ENCODE measurements around the gene IQGAP2. TPM values are rescaled to one million over a fixed set of nuclear protein-coding genes. Genes with fewer than 3 reads are reported as not detected.

IQGAP2 gene
- total RNA-seq, 4 donors from 2014 or later = 46.8 to 121 (median 97.0) TPM

- DNase-seq = no peak
- H3K4me1 ChIP-seq = peaks cover 0 to 18% (median 4%) of the 10 kb centered on the region in 4 donors
- in situ Hi-C loops (cut with MboI; ENCODE audit: low pct_ligation_motif_present in 1 of 4, low pct_unique_long_range_greater_than_20kb in 1 of 4, low sequenced_read_pairs in 3 of 4) (no loop called here), intact Hi-C loops (cut with DNase I; ENCODE audit: low total_unique reads) (no loop called here)
- no peak overlapping the region for H3K27ac ChIP-seq
- no peaks in the 10 kb centered on the region for H3K36me3 ChIP-seq
- no peak overlapping the region for H3K4me3 ChIP-seq
- no peaks in the 10 kb centered on the region for H3K9me3 ChIP-seq
- 70 to 74% methylated on average over 3 of the region's 3 CpGs for WGBS, 2 donors (ENCODE audit: low coverage in 1 of 2)
- TF ChIP-seq EP300 (IDR thresholded peaks at IDR 0.05; ENCODE audit: low read depth) (no peak), POLR2AphosphoS5 (IDR thresholded peaks at IDR 0.05) (no peak), POLR2A (IDR thresholded peaks at IDR 0.05) (no peak), CTCF (IDR thresholded peaks at IDR 0.05) (no peak)
- H3K27me3 ChIP-seq = no peaks in the 10 kb centered on the region
These were observed 121.2 kb downstream of the IQGAP2 start for GRCh38 chr5:76524101-76524835.

GRCh38 chr5:76524868-76525267 lies 121.8 kb downstream of the IQGAP2 start:
- H3K27ac ChIP-seq = no peak overlapping the region
- peaks cover 0 to 18% (median 6%) of the 10 kb centered on the region in 4 donors for H3K4me1 ChIP-seq
- no peak overlapping the region for H3K4me3 ChIP-seq
- intact Hi-C loops (cut with DNase I; ENCODE audit: low total_unique reads) = no loop called here
- DNase-seq = no peak
- no peaks in the 10 kb centered on the region for H3K9me3 ChIP-seq
- no peak for TF ChIP-seq EP300 (IDR thresholded peaks at IDR 0.05; ENCODE audit: low read depth)
- TF ChIP-seq CTCF (IDR thresholded peaks at IDR 0.05) = no peak
- no peak for TF ChIP-seq POLR2AphosphoS5 (IDR thresholded peaks at IDR 0.05)
- no peak for TF ChIP-seq POLR2A (IDR thresholded peaks at IDR 0.05)
- 69 to 100% methylated on average over 2 of the region's 2 CpGs for WGBS, 2 donors (ENCODE audit: low coverage in 1 of 2)
- in situ Hi-C loops (cut with MboI; ENCODE audit: low pct_ligation_motif_present in 1 of 4, low pct_unique_long_range_greater_than_20kb in 1 of 4, low sequenced_read_pairs in 3 of 4) = loop anchor here in 2 of 4 donors (25.0 kb wide), 1 partner anchor 113 kb away; the partner anchor contains the start of gene IQGAP2 (in 2 of the 2)
- no peaks in the 10 kb centered on the region for H3K36me3 ChIP-seq
- H3K27me3 ChIP-seq = no peaks in the 10 kb centered on the region

GRCh38 chr5:76525956-76526355 lies 122.9 kb downstream of the IQGAP2 start:
- intact Hi-C loops (cut with DNase I; ENCODE audit: low total_unique reads) = no loop called here
- 84 to 88% methylated on average over 2 of the region's 2 CpGs for WGBS, 2 donors (ENCODE audit: low coverage in 1 of 2)

More at GRCh38 chr5:76525956-76526355, 122.9 kb downstream of the IQGAP2 start:
- Histone ChIP-seq H3K27me3 (no peaks in the 10 kb centered on the region), H3K36me3 (no peaks in the 10 kb centered on the region), H3K4me3 (no peak overlapping the region), H3K27ac (no peak overlapping the region), H3K4me1 (peaks cover 0 to 15% (median 6%) of the 10 kb centered on the region in 4 donors), H3K9me3 (no peaks in the 10 kb centered on the region)
- in situ Hi-C loops (cut with MboI; ENCODE audit: low pct_ligation_motif_present in 1 of 4, low pct_unique_long_range_greater_than_20kb in 1 of 4, low sequenced_read_pairs in 3 of 4) = loop anchor here in 2 of 4 donors (25.0 kb wide), 1 partner anchor 114 kb away; the partner anchor contains the start of gene IQGAP2 (in 2 of the 2)
- DNase-seq = no peak
- no peak for TF ChIP-seq CTCF (IDR thresholded peaks at IDR 0.05)
- no peak for TF ChIP-seq EP300 (IDR thresholded peaks at IDR 0.05; ENCODE audit: low read depth)
- TF ChIP-seq POLR2A (IDR thresholded peaks at IDR 0.05) = no peak
- no peak for TF ChIP-seq POLR2AphosphoS5 (IDR thresholded peaks at IDR 0.05)

All from transverse colon (tissue), 4 donors.